Measurements from ENCODE around the gene SLCO3A1.

GRCh38 chr15:91946075-91946474 is 92.6 kb downstream of the SLCO3A1 start:
- TF ChIP-seq CTCF (IDR thresholded peaks at IDR 0.05) (no peak), POLR2A (IDR thresholded peaks at IDR 0.05) (no peak)
